GM12891 (cell line): ENCODE measurements around the gene CHRNB1.

Experiments
- POLR2A ChIP-seq: IDR thresholded peaks from 2 replicates; pipeline ENCODE4 v1.6.1; 2011; ENCODE audit warnings: low read depth, low read length, control low read depth
- TAF1 ChIP-seq: IDR thresholded peaks from 2 replicates; pipeline ENCODE4 v1.6.1; 2011; ENCODE audit warnings: low read depth, low read length, control low read depth

GRCh38 chr17:7491583-7491982 is 46.7 kb downstream of the CHRNB1 start:
- TF ChIP-seq POLR2A = no peak
- no peak for TF ChIP-seq TAF1
